Neural progenitor cell (in vitro differentiated cells): Measurements from ENCODE around the gene IL20RB.
A peak's percentile ranks its signal among the peaks of the same experiment; 100 is the strongest.

Experiments
- EZH2 ChIP-seq: fragments of 200-600 bp; sonication (generic); IDR thresholded peaks from 2 replicates; pipeline ENCODE4 v1.6.1; 2017; ENCODE audit warnings: antibody characterized with exemption, mild to moderate bottlenecking, moderate library complexity
- EZH2phosphoT487 ChIP-seq: fragments of 200-600 bp; sonication (generic); IDR thresholded peaks from 2 replicates; pipeline ENCODE4 v1.6.1; 2017; ENCODE audit warnings: antibody characterized with exemption
- TF ChIP-seq, protein P1 (sequence below): fragments of 200-600 bp; sonication (generic); IDR thresholded peaks from 2 replicates; pipeline ENCODE4 v1.5.1; 2017; ENCODE audit warnings: antibody characterized with exemption, mild to moderate bottlenecking

DNA sequence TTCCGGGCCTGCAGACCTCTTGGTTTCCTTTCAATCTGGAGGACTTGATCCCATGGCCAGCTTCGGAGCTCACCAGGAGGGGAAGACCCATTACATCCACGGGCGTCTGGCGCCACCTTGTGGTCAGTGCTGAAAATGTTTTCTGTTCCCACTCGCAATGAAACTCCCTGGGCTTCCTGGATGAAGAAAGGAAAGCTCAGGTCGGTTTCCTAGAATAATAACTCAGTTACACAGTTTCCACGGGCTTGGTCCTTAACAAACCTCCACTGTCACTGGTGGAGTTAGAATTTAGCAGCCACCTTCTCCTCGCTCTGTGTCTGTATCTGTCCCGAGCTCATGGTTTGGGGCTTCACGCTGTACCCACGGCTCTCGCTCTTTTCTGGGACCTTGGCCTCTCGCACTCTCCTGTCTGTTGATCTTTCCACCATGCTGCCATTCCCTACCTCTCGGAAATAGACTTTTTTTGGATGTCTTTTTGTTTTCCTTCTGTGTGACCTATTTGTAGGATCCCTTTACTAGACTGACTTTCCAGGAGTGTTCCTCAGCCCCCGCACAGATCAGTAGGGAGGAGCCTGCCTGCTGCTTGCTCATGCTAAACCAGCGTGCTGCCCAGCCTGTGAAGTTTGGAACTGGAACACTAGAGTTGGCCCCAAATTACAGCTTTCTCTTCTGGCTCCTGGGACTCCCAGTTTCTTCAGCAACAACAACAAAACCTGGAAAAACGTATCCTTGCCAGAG lies 56.3 kb downstream of the IL20RB start:
- TF ChIP-seq EZH2phosphoT487 (no peak), EZH2 (no peak)
- TF ChIP-seq, protein P1, sequence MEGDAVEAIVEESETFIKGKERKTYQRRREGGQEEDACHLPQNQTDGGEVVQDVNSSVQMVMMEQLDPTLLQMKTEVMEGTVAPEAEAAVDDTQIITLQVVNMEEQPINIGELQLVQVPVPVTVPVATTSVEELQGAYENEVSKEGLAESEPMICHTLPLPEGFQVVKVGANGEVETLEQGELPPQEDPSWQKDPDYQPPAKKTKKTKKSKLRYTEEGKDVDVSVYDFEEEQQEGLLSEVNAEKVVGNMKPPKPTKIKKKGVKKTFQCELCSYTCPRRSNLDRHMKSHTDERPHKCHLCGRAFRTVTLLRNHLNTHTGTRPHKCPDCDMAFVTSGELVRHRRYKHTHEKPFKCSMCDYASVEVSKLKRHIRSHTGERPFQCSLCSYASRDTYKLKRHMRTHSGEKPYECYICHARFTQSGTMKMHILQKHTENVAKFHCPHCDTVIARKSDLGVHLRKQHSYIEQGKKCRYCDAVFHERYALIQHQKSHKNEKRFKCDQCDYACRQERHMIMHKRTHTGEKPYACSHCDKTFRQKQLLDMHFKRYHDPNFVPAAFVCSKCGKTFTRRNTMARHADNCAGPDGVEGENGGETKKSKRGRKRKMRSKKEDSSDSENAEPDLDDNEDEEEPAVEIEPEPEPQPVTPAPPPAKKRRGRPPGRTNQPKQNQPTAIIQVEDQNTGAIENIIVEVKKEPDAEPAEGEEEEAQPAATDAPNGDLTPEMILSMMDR: peak; percentile 97
